Mesenchymal stem cell (in vitro differentiated cells and primary cell): ENCODE measurements around the gene DDX25.

Experiments used
- DNase-seq: peaks from one replicate; pipeline ENCODE4 v3.0.0-alpha.2; 2013
- H2AFZ ChIP-seq: one replicate; pipeline ENCODE4 v1.6.1; 2013; ENCODE audit warnings: low read depth, mild to moderate bottlenecking, control low read depth, inconsistent platforms, low read length, moderate library complexity
- H2AK5ac ChIP-seq: 2 replicates; pipeline ENCODE4 v1.6.1; 2013; ENCODE audit warnings: low read length, moderate library complexity, mild to moderate bottlenecking, inconsistent platforms; ENCODE audit not compliant: severe bottlenecking
- H2BK120ac ChIP-seq: one replicate; pipeline ENCODE4 v1.6.1; 2013; ENCODE audit warnings: low read depth, mild to moderate bottlenecking, inconsistent platforms, low read length, moderate library complexity
- H2BK12ac ChIP-seq, 2 experiments: one replicate each; pipeline ENCODE4 v1.6.1; 2013; ENCODE audit warnings: inconsistent platforms in 2 of 2, low read length in 2 of 2, mild to moderate bottlenecking in 2 of 2, moderate library complexity in 2 of 2, control low read depth in 1 of 2
- H2BK15ac ChIP-seq: one replicate; pipeline ENCODE4 v1.6.1; 2013; ENCODE audit warnings: mild to moderate bottlenecking, low read depth, inconsistent platforms; ENCODE audit not compliant: poor library complexity, severe bottlenecking
- H2BK5ac ChIP-seq: 2 replicates; pipeline ENCODE4 v1.6.1; 2013; ENCODE audit warnings: low read depth, mild to moderate bottlenecking, low read length, control low read depth, inconsistent platforms; ENCODE audit not compliant: poor library complexity, severe bottlenecking
- H3K14ac ChIP-seq, 2 experiments: one replicate each; pipeline ENCODE4 v1.6.1; 2013; ENCODE audit warnings: inconsistent platforms in 2 of 2, low read length in 2 of 2, control low read depth in 1 of 2, mild to moderate bottlenecking in 1 of 2, moderate library complexity in 1 of 2
- H3K18ac ChIP-seq, 2 experiments: one replicate each; pipeline ENCODE4 v1.6.1; 2013; ENCODE audit warnings: inconsistent platforms in 2 of 2, low read length in 2 of 2, control low read depth in 1 of 2, low read depth in 1 of 2, mild to moderate bottlenecking in 1 of 2
- H3K23ac ChIP-seq, 2 experiments: one replicate each; pipeline ENCODE4 v1.6.1; 2013; ENCODE audit warnings: inconsistent platforms in 2 of 2, low read length in 2 of 2, mild to moderate bottlenecking in 2 of 2, moderate library complexity in 2 of 2, control low read depth in 1 of 2
- H3K27ac ChIP-seq: 2 replicates; pipeline ENCODE4 v1.5.1; 2013; ENCODE audit warnings: mild to moderate bottlenecking, moderate library complexity, low read length, control low read depth, inconsistent platforms; ENCODE audit not compliant: poor library complexity, severe bottlenecking
- H3K27me3 ChIP-seq, 2 experiments: 2 replicates each; pipeline versions ENCODE4 v1.6.1 to v1.7.0; 2013; ENCODE audit warnings: low read length in 2 of 2, mild to moderate bottlenecking in 2 of 2, moderate library complexity in 2 of 2, control low read depth in 1 of 2, inconsistent platforms in 1 of 2; ENCODE audit not compliant: control insufficient read depth in 1 of 2, insufficient read depth in 1 of 2
- H3K36me3 ChIP-seq, 2 experiments: 2 replicates each; pipeline versions ENCODE4 v1.6.1 to v1.7.0; 2013; ENCODE audit warnings: low read length in 2 of 2, control low read depth in 1 of 2, inconsistent platforms in 1 of 2, low read depth in 1 of 2, mild to moderate bottlenecking in 1 of 2; ENCODE audit not compliant: insufficient read depth in 2 of 2, control insufficient read depth in 1 of 2
- H3K4ac ChIP-seq, 2 experiments: one replicate each; pipeline ENCODE4 v1.6.1; 2013; ENCODE audit warnings: inconsistent platforms in 2 of 2, low read length in 2 of 2, mild to moderate bottlenecking in 2 of 2, moderate library complexity in 2 of 2, control low read depth in 1 of 2, low read depth in 1 of 2
- H3K4me1 ChIP-seq: 2 replicates; pipeline ENCODE4 v1.6.1; 2013; ENCODE audit warnings: low read depth, low read length, control low read depth; ENCODE audit not compliant: control insufficient read depth, insufficient read depth
- H3K4me2 ChIP-seq: 2 replicates; pipeline ENCODE4 v1.6.1; 2013; ENCODE audit warnings: low read length, mild to moderate bottlenecking, inconsistent platforms; ENCODE audit not compliant: poor library complexity, severe bottlenecking
- H3K4me3 ChIP-seq, 2 experiments: 2 replicates each; pipeline versions ENCODE4 v1.5.1 to v1.7.0; 2013; ENCODE audit warnings: low read length in 2 of 2, mild to moderate bottlenecking in 2 of 2, control low read depth in 1 of 2, low read depth in 1 of 2; ENCODE audit not compliant: insufficient read depth in 1 of 2
- H3K79me1 ChIP-seq: replicated peaks from 2 replicates; pipeline ENCODE4 v1.6.1; 2013; ENCODE audit warnings: mild to moderate bottlenecking, control low read depth, low read length, inconsistent platforms; ENCODE audit not compliant: poor library complexity, severe bottlenecking
- H3K9ac ChIP-seq: 2 replicates; pipeline ENCODE4 v1.7.0; 2013; ENCODE audit warnings: mild to moderate bottlenecking, low read length, moderate library complexity
- H3K9me3 ChIP-seq: 2 replicates; pipeline ENCODE4 v1.7.0; 2013; ENCODE audit warnings: mild to moderate bottlenecking, low read length; ENCODE audit not compliant: control insufficient read depth
- H4K8ac ChIP-seq: one replicate; pipeline ENCODE4 v1.6.1; 2013; ENCODE audit warnings: inconsistent platforms, mild to moderate bottlenecking, low read length, moderate library complexity
- H4K91ac ChIP-seq: one replicate; pipeline ENCODE4 v1.6.1; 2013; ENCODE audit warnings: mild to moderate bottlenecking, low read length, inconsistent platforms
- WGBS: methylation state at CpG from one replicate; pipeline ENCODE4 v1.1.7; 2013; ENCODE audit warnings: mixed read lengths; 5-methylcytosine and 5-hydroxymethylcytosine counted together

The DDX25 gene

GRCh38 chr11:125935618-125936199 lies 31.4 kb downstream of the DDX25 start:
- Histone ChIP-seq H3K9me3 (no peaks in the 10 kb centered on the region), H3K27me3 (peaks cover 8 to 18% of the 10 kb centered on the region in 2 experiments), H3K4me2 (no peak overlapping the region), H3K14ac (no peak overlapping the region), H2BK5ac (no peak overlapping the region), H2BK120ac (no peak overlapping the region), H4K91ac (no peak overlapping the region), H3K27ac (no peak overlapping the region), H2BK15ac (no peak overlapping the region), H3K4ac (no peak overlapping the region), H3K79me1 (no peaks in the 10 kb centered on the region), H4K8ac (no peak overlapping the region), H3K4me3 (no peak overlapping the region), H3K4me1 (no peaks in the 10 kb centered on the region), H3K18ac (no peak overlapping the region), H3K9ac (peak overlapping the region; percentile 31), H3K36me3 (no peaks in the 10 kb centered on the region), H2AK5ac (no peak overlapping the region), H3K23ac (no peak overlapping the region), H2AFZ (no peak overlapping the region), H2BK12ac (no peak overlapping the region)
- no peak for DNase-seq
- WGBS, result 85% methylated on average over 12 of the region's 12 CpGs

GRCh38 chr11:125938418-125938817 lies 34.1 kb downstream of the DDX25 start:
- Histone ChIP-seq H3K4me2 (no peak overlapping the region), H3K9ac (no peak overlapping the region), H3K4me3 (no peak overlapping the region), H3K23ac (no peak overlapping the region), H2BK12ac (no peak overlapping the region), H2AFZ (no peak overlapping the region), H4K91ac (no peak overlapping the region), H3K4ac (no peak overlapping the region), H3K18ac (no peak overlapping the region), H2BK120ac (no peak overlapping the region), H2BK15ac (no peak overlapping the region), H3K27ac (no peak overlapping the region), H3K79me1 (no peaks in the 10 kb centered on the region), H4K8ac (no peak overlapping the region), H3K14ac (no peak overlapping the region), H3K4me1 (peaks cover 4% of the 10 kb centered on the region), H3K36me3 (no peaks in the 10 kb centered on the region), H2AK5ac (no peak overlapping the region), H3K27me3 (peaks cover 0 to 6% of the 10 kb centered on the region in 2 experiments), H2BK5ac (no peak overlapping the region), H3K9me3 (no peaks in the 10 kb centered on the region)
- WGBS, result 91% methylated on average over 5 of the region's 5 CpGs
- no peak for DNase-seq

GRCh38 chr11:125939081-125939521 lies 34.8 kb downstream of the DDX25 start:
- no peak overlapping the region for H2BK12ac ChIP-seq
- no peak overlapping the region for H3K14ac ChIP-seq
- peaks cover 0 to 12% of the 10 kb centered on the region in 2 experiments for H3K27me3 ChIP-seq
- no peak overlapping the region for H4K8ac ChIP-seq
- no peak overlapping the region for H4K91ac ChIP-seq
- no peak overlapping the region for H3K9ac ChIP-seq
- H3K27ac ChIP-seq, result no peak overlapping the region
- no peak overlapping the region for H2BK15ac ChIP-seq
- H3K4me1 ChIP-seq, result peaks cover 4% of the 10 kb centered on the region
- H3K79me1 ChIP-seq, result no peaks in the 10 kb centered on the region
- WGBS, result 81% methylated on average over 4 of the region's 4 CpGs
- no peak overlapping the region for H3K4me2 ChIP-seq
- H3K4me3 ChIP-seq, result no peak overlapping the region
- no peaks in the 10 kb centered on the region for H3K36me3 ChIP-seq
- no peak overlapping the region for H2BK120ac ChIP-seq
- H2AK5ac ChIP-seq, result no peak overlapping the region
- no peaks in the 10 kb centered on the region for H3K9me3 ChIP-seq
- no peak for DNase-seq
- H2BK5ac ChIP-seq, result no peak overlapping the region
- no peak overlapping the region for H2AFZ ChIP-seq
- H3K4ac ChIP-seq, result no peak overlapping the region
- peak overlapping the region in 1 of 2 experiments; percentile 30 for H3K23ac ChIP-seq
- no peak overlapping the region for H3K18ac ChIP-seq

- Histone ChIP-seq H3K27ac (no peak overlapping the region), H3K79me1 (no peaks in the 10 kb centered on the region), H4K91ac (no peak overlapping the region), H3K27me3 (peaks cover 0 to 21% of the 10 kb centered on the region in 2 experiments), H3K18ac (no peak overlapping the region), H3K4me3 (no peak overlapping the region), H2AK5ac (no peak overlapping the region), H2AFZ (no peak overlapping the region), H2BK12ac (no peak overlapping the region), H2BK15ac (no peak overlapping the region), H3K14ac (no peak overlapping the region), H3K4me2 (no peak overlapping the region), H2BK120ac (no peak overlapping the region), H3K4ac (no peak overlapping the region), H4K8ac (no peak overlapping the region), H3K23ac (no peak overlapping the region), H3K9ac (no peak overlapping the region), H3K9me3 (no peaks in the 10 kb centered on the region), H2BK5ac (no peak overlapping the region), H3K36me3 (no peaks in the 10 kb centered on the region), H3K4me1 (peaks cover 4% of the 10 kb centered on the region)
- no peak for DNase-seq
- 96% methylated on average over 4 of the region's 4 CpGs for WGBS
These were observed 35.8 kb downstream of the DDX25 start for GRCh38 chr11:125940145-125940544.
